Hair follicle dermal papilla cell (primary cell): ENCODE data around the gene MMP24OS. TPM values are rescaled to one million over a fixed set of nuclear protein-coding genes. Genes with fewer than 3 reads are reported as not detected.

ENCODE experiments used
- total RNA-seq: library from RNA; depleted of rRNA; stranded (reverse); fragments of >200 nt; gene quantifications from 2 replicates; pipeline ENCODE4 v1.2.3, GENCODE V29; 2012

Gene MMP24OS
- total RNA-seq = 32.7 and 39.8 TPM in 2 replicates

DNA sequence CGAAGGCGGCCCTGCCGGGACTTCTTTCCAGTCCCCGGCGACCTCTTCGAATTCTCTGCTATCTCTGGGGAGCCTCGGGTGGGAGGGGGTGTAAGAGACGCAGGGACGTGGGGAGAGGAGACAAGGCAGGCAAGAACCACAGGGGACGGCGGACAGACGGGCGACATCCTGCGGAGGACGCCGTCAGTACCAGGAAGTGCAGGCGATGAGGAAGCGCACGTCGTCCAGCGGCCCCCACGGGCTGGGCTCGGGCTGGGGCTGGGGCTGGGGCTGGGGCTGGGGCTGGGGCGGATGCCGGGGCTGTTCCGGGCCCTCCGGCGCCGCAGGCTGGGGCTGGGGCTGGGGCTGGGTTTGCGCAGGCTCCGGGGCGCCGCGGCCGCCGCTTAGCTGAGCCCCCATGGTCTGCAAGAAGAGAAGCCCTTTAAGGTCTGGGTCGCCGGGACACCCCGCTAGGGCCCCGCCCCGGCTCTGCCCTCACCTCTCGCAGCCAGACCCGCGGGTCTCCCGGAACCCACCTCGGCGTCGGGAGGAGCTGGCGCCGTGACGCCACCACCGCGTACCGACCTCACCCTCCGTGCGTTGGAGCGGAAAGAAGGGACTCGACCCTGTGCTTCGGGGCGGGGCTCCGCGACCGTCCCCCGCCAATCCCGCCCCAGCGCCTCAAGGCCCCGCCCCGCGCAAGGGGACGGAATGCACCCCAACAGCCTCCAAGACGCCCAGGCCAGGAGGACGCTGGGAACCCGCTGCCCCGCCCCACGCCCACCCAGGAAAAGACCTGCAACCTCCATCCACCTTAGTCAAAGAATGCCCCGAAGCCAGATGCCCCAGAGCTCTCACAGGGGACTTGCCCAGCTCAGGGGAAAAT, at the start of gene MMP24OS:
Gene MMP24OS, minus strand, starts transcription at position 592 of the 865 bp plus-strand sequence. Its CDS starts 193 bp downstream, at position 399.

GRCh38 chr20:35291654-35292503, 14.0 kb upstream of the MMP24OS start, which contains the start of gene FAM83C:
Gene FAM83C, minus strand, starts transcription at chr20:35292425. Its CDS starts 121 bp downstream, at chr20:35292304.

GRCh38 chr20:35284267-35284991, 6.5 kb upstream of the MMP24OS start, which contains the start of gene EIF6:
Gene EIF6, minus strand, starts transcription at chr20:35284772. Its CDS starts 285 bp downstream, at chr20:35284487.

Other genes starting within 250 kb of the MMP24OS start
- 114 TPM in 2 replicates for gene TRPC4AP, start 185.3 kb downstream of the MMP24OS start, total RNA-seq
- 33.8 and 37.4 TPM in 2 replicates for gene EDEM2, start 130.8 kb downstream of the MMP24OS start, total RNA-seq
- gene PROCR, start 106.0 kb downstream of the MMP24OS start, total RNA-seq = 21.7 and 24.2 TPM in 2 replicates
- gene MMP24, start 51.4 kb downstream of the MMP24OS start, total RNA-seq = 0.73 and 0.81 TPM in 2 replicates
- 97.8 and 106 TPM in 2 replicates for gene EIF6, start 6.7 kb upstream of the MMP24OS start, total RNA-seq
- gene FAM83C, start 14.3 kb upstream of the MMP24OS start, total RNA-seq = under 0.01 TPM in 1 of 2 replicates, not detected in the other
- gene UQCC1, start 133.9 kb upstream of the MMP24OS start, total RNA-seq = 21.1 and 33.4 TPM in 2 replicates
- 39.0 and 61.7 TPM in 2 replicates for gene GDF5, start 160.1 kb upstream of the MMP24OS start, total RNA-seq
- gene CEP250, start 177.5 kb upstream of the MMP24OS start, total RNA-seq = 24.2 and 35.7 TPM in 2 replicates